ENCODE results near the gene BMPR1B.

BMPR1B gene

DNA sequence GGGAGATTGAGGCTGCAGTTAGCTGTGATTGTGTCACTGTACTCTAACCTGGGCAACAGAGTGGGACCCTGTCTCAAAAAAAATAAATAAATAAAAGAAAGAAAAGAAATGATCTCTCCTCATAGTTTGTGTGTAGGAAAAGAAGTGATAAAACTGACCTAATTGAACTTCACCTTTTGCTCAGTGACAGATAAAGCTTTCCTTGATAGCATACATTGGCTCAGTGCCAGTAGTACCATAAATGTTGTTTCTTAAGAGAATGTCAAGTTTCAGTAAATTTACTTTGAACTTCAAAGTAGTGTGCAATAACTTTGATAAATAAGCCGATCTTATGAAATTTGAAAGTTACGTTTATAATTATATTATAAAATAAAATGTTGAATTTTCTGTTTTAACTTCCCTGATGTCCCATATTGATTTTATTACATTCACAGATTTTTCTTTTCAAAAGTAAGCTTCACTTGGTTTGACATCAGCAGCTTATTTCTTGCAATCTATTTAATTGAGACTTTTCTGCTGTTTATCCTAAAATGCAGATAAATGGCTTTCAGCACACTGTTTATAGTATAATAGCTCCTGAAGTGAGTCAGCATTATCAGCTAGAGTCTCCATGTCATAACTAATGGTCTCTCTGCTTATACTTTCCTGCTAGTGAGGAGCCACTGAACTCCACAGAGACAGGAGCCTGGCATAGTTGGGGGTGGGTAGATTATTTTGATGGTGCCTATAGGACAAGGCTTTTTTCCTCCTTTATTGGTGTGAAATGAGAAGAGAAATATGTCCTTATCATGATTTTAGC lies 330.1 kb downstream of the BMPR1B start:
- no peak for DNase-seq

DNA sequence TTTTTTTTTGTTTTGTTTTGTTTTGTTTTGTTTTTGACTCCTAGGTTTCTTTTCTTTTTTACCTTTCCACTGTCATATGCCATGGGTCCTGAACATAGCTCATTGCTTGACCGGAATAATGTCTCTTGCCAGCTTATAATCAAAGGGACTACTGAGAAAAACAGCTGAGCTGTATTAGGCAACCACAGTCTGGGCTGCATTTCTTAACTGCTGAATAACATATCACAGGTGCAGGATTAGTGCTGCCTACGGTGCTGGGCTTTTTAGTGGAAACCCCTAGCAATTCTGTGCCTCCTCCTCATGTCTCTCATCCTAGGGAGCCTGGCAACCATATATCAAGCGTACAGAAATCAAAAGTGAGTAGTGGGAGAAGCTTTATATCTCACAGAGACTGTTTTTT lies 333.5 kb downstream of the BMPR1B start:
- peak in 1 of 51 donors; percentile 3 for DNase-seq

DNA sequence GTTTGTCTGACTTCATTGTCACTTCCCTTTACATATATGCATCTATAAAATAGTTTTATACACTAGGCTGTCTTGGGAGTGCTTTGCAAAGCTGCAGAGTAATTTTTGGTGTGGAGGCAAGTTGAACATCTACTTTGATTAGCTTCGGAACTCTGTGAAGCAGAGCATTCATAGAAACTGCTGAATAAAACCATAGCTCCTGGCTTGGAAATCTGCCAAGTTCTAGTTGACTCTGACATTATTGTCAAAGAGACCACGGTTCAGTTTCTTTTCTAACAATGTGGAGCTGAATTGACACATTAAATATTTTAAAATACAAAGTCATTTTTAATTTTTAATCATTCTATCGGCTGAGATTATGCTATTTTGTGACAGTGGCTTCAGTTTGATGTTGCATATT lies 335.0 kb downstream of the BMPR1B start:
- no peak for DNase-seq

DNA sequence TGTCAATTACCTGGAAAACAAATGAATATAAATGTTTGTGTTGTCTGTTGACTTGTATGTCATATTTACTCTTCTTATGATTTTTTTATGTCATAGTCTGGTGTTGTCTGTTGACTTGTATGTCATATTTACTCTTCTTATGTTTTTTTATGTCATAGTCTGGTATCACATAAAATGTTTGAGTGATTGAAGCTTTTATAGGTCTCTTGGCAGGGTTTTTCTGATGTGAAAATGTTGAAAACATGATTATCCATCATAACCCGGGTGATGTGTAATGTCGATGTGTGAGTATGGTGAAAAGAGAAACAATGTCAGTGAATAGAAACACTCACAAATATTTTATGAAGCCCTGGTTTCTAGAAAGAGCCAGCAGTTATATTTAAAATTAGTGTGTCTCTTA lies 335.7 kb downstream of the BMPR1B start:
- no peak for DNase-seq

DNA sequence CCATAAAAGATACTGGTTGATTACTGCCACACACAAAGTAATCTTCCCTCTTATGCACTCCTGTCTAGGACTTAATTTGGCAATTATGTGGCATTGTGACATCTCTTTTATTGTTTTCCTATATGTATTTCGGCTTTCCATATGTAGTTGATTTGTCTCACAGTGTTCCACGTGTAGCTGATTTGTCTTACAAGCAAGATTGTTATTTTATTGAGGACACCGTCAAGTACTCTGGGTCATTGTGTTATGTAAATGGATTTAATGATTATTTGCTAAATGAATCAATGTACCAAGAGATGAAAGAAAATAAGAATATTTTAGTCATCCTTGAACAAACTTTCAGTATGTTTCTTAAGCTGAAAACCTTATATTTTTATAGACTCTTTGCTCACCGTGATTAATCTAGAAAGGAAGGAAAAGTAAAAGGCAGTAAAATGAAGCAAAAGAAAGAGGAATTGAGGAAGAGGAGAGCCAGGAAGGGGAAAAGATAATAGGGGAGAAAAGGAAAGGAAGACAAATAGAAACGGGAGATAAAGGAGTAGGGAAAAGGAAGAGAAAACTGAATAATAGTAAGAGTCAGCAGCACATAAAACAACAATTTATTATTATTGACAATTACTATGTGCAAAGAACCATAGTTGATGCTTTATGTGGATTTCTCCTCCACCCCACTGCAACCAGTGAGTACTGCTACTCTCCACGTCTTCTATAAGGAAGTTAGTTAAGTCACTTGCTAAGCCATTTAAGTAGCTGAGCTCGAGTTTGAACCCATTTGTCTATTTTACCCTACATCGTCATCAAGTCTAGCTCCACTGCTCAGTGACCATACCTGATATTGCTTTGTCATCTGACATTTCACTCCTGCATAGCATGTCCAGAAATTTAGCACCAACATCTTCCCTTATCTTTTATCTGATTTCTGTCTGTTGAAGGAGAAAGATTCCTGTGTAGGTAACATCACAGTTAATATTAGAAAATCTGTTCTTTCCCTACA lies 336.5 kb downstream of the BMPR1B start:
- no peak for DNase-seq

DNA sequence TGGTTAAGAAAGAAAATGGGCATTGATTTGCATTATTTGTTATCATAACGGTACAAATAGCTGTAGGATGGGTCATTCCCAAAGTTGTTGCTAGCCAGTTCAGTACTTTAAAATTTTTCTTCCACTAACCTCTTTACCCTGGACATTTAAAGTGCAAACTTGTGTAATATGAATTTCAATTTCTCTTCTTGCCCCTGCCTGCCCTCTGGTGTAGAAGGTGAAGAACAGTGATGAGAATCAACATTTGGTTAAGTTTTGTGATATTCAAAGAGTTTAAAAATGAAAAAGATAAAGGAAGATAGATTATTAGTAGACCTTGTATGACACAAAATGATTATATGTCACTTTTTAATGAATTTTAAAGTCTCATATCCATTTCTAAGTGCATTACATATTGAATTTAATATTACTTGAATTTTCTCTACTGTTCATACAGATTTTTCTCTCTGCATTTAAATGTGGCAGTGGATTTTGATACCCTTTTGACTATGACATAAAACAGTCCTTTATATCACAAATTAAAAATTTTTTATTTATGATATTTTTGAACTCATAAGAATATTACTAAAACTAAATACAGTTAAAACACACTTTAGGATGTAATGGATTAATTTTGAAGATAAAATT lies 337.7 kb downstream of the BMPR1B start:
- DNase-seq: peak in 1 of 51 donors; percentile 11

DNA sequence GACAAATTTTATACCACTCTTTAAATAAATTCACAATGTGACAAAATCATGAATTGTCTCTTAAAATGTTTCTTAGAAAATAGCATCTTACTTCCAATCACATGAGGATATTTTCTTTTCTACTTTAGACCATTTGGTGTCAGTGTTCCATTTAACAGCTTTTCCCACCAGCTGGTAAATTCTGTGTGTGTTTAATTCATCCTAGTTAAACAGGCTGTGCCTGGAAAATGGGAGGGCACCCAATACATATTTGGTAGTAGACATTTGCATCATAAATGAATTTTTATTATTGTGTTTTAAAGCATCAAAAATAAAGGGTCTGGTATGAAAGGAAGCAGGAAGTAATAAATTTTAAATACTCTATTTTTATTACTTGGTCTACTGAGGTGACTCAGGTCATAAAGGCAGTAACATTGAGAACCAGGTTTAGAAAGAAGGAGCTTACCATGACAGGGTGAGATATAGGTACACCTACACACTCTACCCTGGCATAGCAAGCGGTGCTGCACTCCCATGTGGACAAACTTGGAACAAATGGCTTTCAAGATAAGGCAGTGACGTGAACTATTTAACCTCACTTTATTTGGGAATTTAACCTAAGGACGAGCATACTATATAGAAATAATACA lies 344.5 kb downstream of the BMPR1B start:
- no peak for DNase-seq

DNA sequence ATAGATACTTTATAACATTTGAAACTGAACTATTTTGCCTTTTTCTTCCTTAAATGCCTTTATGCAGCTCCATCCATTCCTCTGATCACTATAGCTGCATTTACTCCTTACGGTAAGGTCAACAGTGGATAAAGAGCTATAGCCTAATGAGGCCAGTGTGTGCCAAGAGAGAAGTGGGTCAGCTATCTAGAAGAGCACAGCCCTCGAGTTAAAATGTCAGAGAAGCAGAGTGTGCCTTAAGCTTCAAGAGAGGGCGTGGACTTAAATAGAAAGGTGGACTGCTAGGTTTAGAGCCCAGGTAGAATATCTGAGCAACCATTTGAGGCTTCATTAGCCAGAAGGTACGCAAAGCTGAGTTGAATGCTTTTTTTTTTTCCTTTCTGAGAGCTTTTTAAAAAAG lies 347.4 kb downstream of the BMPR1B start:
- no peak for DNase-seq

DNA sequence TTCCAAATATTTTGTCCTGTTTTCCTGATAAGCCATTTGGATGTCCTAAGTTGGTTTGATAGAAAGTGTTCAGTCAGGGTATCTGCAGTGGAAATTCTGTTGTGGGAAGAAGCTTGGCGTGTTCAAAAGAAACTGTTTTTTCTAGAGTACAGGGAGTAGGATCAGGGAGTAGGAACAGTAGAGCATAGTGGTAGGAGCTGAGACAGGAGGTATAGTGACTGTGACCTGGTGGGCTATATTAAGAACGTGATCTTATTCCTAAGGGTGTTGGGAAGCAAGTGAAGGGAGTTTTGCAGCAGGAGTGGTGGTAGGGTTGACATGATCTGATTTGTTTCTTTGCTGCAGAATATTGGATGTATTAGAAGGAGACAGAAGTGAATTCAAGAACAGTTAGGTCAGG lies 348.2 kb downstream of the BMPR1B start:
- DNase-seq: no peak

DNA sequence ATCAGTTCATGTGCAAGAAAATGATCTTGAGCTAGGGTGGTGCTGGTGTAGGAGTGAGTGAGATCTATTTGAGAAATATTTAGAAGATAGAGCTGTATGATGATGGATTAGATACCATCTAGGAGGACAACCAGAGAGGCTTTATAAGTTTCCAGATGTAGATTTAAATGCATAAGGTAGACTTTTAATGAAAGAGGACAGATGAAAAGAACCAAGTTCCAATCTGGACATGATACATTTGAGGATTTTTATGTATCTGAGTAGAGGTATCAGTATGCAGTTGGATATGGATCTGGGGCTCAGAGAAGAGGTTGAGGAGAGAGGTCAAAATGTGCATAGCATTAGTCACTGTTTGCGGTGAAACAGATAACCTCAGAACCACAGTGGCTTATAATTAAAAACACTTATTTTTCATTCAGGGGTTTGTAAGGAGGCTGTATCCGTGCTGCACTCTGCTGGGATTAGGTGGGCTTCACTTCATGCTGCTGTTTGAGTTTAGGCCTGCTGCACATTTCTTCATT lies 348.7 kb downstream of the BMPR1B start:
- DNase-seq: no peak

DNA sequence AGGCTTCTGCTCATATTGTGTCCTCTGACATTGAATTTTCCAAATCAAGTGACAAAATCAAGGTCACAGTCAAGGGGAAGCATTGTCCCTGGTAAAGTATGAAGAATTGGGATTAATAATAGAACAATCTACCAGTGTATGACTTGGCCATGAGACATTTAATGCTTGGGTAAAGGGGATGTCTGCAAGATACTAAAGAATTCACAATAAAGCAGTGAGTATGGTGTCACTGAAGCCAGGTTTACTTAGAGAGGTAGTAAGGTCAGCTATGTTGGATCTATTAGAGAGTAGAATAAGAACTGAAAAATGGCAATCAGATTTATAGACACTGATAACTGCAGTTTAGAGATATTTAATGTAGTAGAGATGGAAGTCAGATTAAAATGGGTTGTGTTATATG lies 349.2 kb downstream of the BMPR1B start:
- DNase-seq: no peak

DNA sequence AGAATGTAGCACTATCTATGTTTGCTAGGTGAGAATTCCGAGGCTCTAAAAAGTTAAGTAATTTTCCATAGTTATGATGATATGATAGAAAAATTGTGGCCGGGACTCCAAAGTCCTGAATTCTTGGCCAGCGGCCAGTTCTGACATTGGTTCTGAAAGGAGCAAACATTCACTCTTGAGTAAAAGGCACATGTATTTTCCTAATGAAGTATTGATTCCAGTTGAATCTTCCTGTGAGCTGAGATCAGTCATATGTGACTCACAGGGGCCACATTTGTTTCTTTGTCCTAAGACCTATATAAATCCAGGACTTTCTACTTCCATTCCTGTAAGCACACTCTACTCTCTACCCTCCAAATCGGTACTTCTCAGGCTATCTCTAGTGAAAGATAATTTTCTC lies 349.9 kb downstream of the BMPR1B start:
- no peak for DNase-seq

DNA sequence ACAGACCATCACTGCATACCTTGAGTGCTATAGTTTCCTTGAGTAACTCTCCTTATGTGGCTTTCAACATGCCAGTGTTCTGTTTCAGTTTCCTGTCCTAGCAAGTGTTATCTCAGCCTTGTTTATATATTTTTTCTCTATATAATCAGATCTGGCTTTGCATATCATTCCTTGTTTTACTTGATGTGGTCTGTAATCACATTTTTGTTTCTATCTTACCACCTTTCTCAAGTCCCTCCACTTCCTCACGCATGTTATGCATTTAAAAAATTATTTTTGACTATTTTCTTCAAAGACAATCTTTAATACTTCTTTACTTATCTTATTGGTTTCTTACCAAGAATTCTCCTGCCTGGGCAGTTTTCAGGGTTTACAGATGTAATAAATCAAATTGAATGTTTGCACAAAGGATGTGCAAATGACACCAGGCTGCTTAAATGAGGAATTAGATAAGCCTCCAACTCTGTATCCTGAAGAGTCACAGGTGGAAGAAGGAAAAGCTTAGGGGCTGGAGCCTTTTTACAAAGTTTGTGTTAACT lies 351.2 kb downstream of the BMPR1B start:
- no peak for DNase-seq

DNA sequence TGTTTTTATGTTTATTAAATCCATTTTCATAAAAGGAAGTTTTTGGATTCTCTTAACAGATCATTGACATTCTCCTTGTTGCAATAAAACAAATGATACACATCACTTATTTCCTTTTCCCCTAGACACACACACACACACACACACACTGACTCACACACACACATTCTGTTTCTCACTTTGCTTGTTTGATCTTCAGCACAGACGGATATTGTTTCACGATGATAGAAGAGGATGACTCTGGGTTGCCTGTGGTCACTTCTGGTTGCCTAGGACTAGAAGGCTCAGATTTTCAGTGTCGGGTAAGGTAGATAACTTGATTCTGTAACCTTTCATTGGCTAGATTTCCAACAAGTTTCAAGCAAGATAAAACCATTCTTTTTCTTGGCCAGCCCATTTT lies 356.8 kb downstream of the BMPR1B start:
- no peak for DNase-seq

DNA sequence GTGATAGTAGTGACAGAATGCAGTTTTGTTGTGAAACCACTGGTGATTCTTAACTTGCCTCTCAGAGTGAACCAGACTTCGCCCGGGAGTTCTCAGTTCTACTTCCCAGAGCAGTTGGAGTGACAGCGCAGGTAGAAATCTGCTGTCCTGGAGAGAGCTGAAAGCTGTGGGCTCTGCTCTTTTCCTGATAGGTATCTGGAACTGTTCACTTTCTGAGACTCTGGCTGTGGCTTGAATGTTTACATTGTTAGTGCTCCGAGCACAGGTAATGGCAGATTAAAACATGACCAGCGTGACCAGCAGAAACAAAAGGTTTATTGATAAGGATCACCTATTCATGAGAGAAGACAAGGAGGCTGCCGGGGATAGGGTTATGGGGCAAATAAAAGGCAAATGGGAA lies 360.7 kb downstream of the BMPR1B start:
- no peak for DNase-seq

DNA sequence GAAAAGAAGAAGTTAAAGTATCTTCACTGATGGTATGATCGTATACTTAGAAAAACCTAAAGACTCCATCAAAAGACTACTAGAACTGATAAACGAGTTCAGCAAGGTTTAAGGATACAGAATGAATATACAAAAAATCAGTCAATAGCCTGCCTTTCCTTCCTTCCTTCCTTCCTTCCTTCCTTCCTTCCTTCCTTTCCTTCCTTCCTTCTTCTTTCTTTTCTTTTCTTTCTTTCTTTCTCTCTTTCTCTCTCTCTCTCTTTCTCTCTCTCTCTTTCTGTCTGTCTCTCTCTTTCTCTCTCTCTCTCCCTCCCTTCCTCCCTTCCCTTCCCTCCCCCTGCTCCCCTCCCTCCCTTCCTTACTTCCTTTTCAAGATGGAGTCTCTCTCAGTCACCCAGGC lies 362.7 kb downstream of the BMPR1B start:
- DNase-seq: no peak

DNA sequence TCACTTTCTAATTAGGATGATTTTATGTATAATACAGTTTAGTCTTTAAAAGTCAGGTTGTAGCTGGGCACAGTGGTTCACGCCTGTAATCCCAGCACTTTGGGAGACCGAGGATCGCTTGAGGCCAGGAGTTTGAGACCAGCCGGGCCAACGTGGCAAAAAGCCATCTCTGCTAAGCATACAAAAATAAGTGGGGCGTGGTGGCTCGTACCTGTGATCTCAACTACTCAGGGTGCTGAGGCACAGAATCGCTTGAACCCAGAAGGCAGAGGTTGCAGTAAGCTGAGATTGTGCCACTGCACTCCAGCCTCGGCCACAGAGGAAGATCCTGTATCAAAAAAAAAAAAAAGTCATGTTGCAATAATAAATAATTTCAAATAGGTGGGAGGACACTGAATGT lies 364.2 kb downstream of the BMPR1B start:
- DNase-seq: no peak

DNA sequence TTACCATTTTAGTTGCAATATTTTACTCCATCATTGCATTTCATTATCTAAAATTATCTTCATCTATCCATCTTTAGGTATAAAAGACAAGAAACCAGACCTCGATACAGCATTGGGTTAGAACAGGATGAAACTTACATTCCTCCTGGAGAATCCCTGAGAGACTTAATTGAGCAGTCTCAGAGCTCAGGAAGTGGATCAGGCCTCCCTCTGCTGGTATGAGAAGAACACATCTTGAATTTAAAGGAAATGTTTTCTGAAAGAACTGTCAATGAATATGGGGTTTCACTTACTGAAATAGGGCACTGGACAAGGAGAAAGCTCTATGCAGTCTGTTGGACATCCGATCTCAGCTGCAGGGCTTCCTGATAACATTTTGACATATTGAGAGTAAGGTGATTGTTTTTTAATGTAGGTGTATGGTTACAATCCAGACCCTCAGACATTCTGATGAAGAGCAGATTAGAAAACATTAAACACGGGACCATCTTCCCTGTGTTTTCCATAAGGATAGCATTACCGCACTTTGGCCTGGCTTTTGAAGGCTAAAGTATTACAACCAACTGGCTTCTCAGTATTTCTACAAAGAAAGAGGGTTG lies 367.2 kb downstream of the BMPR1B start:
- peak in 18 of 51 donors; percentile 0 to 40 (median 2) for DNase-seq

DNA sequence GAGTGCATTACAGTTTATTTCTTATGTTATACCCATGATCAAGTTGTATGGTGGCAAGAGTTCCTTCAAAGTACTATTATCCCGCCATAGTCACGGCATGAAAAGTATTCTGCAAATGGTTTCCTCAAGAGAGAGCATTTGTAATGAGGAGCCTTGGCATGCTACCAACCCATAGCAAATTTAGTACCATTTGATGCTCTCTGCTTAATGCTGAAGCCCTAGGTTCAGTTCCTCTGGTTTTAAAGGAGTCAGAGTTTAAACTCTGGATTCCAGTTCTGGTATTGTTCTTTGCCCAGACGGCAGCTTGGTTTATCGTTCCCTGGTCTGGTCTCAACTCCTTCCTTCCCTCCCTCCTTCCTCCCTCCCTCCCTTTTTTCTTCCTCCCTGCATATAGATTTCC lies 371.3 kb downstream of the BMPR1B start:
- no peak for DNase-seq

DNA sequence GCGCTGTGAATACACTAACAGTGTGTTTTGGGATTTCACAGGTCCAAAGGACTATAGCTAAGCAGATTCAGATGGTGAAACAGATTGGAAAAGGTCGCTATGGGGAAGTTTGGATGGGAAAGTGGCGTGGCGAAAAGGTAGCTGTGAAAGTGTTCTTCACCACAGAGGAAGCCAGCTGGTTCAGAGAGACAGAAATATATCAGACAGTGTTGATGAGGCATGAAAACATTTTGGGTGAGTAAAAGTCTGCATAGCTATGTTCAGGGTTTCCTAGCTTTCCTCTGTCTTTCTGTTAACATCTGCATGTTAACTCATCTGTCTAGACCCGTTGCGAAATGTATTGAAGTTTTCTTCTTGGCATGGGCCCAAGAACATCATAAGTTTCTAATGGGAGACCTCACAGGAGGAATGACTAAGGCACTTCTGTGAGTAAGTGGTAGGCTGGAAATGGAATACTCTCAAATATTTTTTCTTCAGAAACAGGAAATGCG lies 372.1 kb downstream of the BMPR1B start:
- peak in 1 of 51 donors; percentile 25 for DNase-seq
